Measurements from ENCODE around the gene BNC2.

DNA sequence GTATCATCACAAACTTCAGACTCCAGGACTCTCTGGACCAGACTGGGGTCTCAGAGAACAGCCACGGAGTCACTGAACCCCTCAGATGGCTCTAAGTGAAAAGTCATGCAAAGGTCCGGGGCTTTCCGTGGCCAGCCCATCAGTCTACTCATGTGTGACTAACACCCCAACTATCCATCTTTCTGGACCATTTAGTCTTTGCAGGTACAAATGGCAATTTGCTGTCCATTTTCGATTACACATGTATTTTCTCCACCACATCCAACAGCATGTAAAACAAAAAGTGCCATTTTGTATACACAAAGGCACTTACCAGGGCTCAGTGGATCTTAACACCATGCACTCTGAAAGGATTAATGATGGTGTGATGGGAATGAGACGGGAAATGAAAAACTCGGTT, 387.7 kb downstream of the BNC2 start:
- TF ChIP-seq, protein P1, sequence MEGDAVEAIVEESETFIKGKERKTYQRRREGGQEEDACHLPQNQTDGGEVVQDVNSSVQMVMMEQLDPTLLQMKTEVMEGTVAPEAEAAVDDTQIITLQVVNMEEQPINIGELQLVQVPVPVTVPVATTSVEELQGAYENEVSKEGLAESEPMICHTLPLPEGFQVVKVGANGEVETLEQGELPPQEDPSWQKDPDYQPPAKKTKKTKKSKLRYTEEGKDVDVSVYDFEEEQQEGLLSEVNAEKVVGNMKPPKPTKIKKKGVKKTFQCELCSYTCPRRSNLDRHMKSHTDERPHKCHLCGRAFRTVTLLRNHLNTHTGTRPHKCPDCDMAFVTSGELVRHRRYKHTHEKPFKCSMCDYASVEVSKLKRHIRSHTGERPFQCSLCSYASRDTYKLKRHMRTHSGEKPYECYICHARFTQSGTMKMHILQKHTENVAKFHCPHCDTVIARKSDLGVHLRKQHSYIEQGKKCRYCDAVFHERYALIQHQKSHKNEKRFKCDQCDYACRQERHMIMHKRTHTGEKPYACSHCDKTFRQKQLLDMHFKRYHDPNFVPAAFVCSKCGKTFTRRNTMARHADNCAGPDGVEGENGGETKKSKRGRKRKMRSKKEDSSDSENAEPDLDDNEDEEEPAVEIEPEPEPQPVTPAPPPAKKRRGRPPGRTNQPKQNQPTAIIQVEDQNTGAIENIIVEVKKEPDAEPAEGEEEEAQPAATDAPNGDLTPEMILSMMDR (conservative IDR thresholded peaks at IDR 0.05) = no peak
- TF ChIP-seq EZH2 (IDR thresholded peaks at IDR 0.05; ENCODE audit: low read depth) = no peak

Data from PC-9 (cell line).